GM21737 (cell line): Measurements from ENCODE around the gene HIP1R.

ENCODE experiments used
- ATAC-seq: cut with Tn5 transposase; IDR thresholded peaks from one replicate; pipeline ENCODE4 v1.9.1; 2021; ENCODE audit warnings: mild to moderate bottlenecking, moderate library complexity; ENCODE audit not compliant: unreplicated experiment

HIP1R gene

GRCh38 chr12:122847921-122848421 is 12.7 kb downstream of the HIP1R start:
- ATAC-seq = no peak

GRCh38 chr12:122848471-122849351 is 13.5 kb downstream of the HIP1R start:
- ATAC-seq = no peak

GRCh38 chr12:122849352-122850047 is 14.2 kb downstream of the HIP1R start:
- ATAC-seq = no peak

- no peak for ATAC-seq
Observed at GRCh38 chr12:122850048-122850445, 14.8 kb downstream of the HIP1R start.

GRCh38 chr12:122850695-122851350 is 15.6 kb downstream of the HIP1R start:
- ATAC-seq = no peak

GRCh38 chr12:122851820-122852219 is 16.6 kb downstream of the HIP1R start:
- ATAC-seq = no peak

GRCh38 chr12:122852336-122853275 is 17.3 kb downstream of the HIP1R start:
- no peak for ATAC-seq

GRCh38 chr12:122853582-122854245 is 18.5 kb downstream of the HIP1R start:
- no peak for ATAC-seq

- no peak for ATAC-seq
Observed at GRCh38 chr12:122854554-122854953, 19.3 kb downstream of the HIP1R start.

GRCh38 chr12:122855071-122855829 is 20.0 kb downstream of the HIP1R start:
- no peak for ATAC-seq

- no peak for ATAC-seq
Observed at GRCh38 chr12:122855928-122856831, 20.9 kb downstream of the HIP1R start.

GRCh38 chr12:122856999-122857671 is 21.9 kb downstream of the HIP1R start:
- no peak for ATAC-seq

GRCh38 chr12:122858171-122858570 is 22.9 kb downstream of the HIP1R start:
- no peak for ATAC-seq

- ATAC-seq = no peak
Observed at GRCh38 chr12:122858591-122859302, 23.5 kb downstream of the HIP1R start.

GRCh38 chr12:122859303-122860039 is 24.2 kb downstream of the HIP1R start:
- ATAC-seq = no peak
